ENCODE results near the gene AASDHPPT.

AASDHPPT gene

GRCh38 chr11:106121570-106122320 is 44.3 kb downstream of the AASDHPPT start:
- Histone ChIP-seq H3K4me1 (ENCODE audit: control insufficient read depth, insufficient read depth, low read length, poor library complexity, severe bottlenecking) (no peaks in the 10 kb centered on the region), H3K36me3 (ENCODE audit: control insufficient read depth, insufficient read depth, low read length) (no peaks in the 10 kb centered on the region), H3K4me3 (ENCODE audit: insufficient read depth, low read depth, low read length, poor library complexity, severe bottlenecking) (no peak overlapping the region), H3K27me3 (replicated peaks; ENCODE audit: control insufficient read depth, insufficient read depth, low read length, poor library complexity, severe bottlenecking) (peaks cover 7% of the 10 kb centered on the region), H3K27ac (ENCODE audit: insufficient read depth, low read length, poor library complexity, severe bottlenecking) (no peak overlapping the region), H3K9me3 (ENCODE audit: control insufficient read depth, low read length) (no peaks in the 10 kb centered on the region)
- DNase-seq = no peak

- no peaks in the 10 kb centered on the region for H3K9me3 ChIP-seq (ENCODE audit: control insufficient read depth, low read length)
- no peak for DNase-seq
- no peak overlapping the region for H3K4me3 ChIP-seq (ENCODE audit: insufficient read depth, low read depth, low read length, poor library complexity, severe bottlenecking)
- no peak overlapping the region for H3K27ac ChIP-seq (ENCODE audit: insufficient read depth, low read length, poor library complexity, severe bottlenecking)
- no peaks in the 10 kb centered on the region for H3K27me3 ChIP-seq (replicated peaks; ENCODE audit: control insufficient read depth, insufficient read depth, low read length, poor library complexity, severe bottlenecking)
- no peaks in the 10 kb centered on the region for H3K36me3 ChIP-seq (ENCODE audit: control insufficient read depth, insufficient read depth, low read length)
- no peaks in the 10 kb centered on the region for H3K4me1 ChIP-seq (ENCODE audit: control insufficient read depth, insufficient read depth, low read length, poor library complexity, severe bottlenecking)
Observed at GRCh38 chr11:106127604-106128003, 50.1 kb downstream of the AASDHPPT start.

- Histone ChIP-seq H3K9me3 (ENCODE audit: control insufficient read depth, low read length) (no peaks in the 10 kb centered on the region), H3K27me3 (replicated peaks; ENCODE audit: control insufficient read depth, insufficient read depth, low read length, poor library complexity, severe bottlenecking) (no peaks in the 10 kb centered on the region), H3K27ac (ENCODE audit: insufficient read depth, low read length, poor library complexity, severe bottlenecking) (no peak overlapping the region), H3K36me3 (ENCODE audit: control insufficient read depth, insufficient read depth, low read length) (no peaks in the 10 kb centered on the region), H3K4me3 (ENCODE audit: insufficient read depth, low read depth, low read length, poor library complexity, severe bottlenecking) (no peak overlapping the region), H3K4me1 (ENCODE audit: control insufficient read depth, insufficient read depth, low read length, poor library complexity, severe bottlenecking) (no peaks in the 10 kb centered on the region)
- DNase-seq = no peak
Observed at GRCh38 chr11:106128740-106129139, 51.3 kb downstream of the AASDHPPT start.

- Histone ChIP-seq H3K27me3 (replicated peaks; ENCODE audit: control insufficient read depth, insufficient read depth, low read length, poor library complexity, severe bottlenecking) (no peaks in the 10 kb centered on the region), H3K4me1 (ENCODE audit: control insufficient read depth, insufficient read depth, low read length, poor library complexity, severe bottlenecking) (no peaks in the 10 kb centered on the region), H3K27ac (ENCODE audit: insufficient read depth, low read length, poor library complexity, severe bottlenecking) (no peak overlapping the region), H3K9me3 (ENCODE audit: control insufficient read depth, low read length) (no peaks in the 10 kb centered on the region), H3K36me3 (ENCODE audit: control insufficient read depth, insufficient read depth, low read length) (no peaks in the 10 kb centered on the region), H3K4me3 (ENCODE audit: insufficient read depth, low read depth, low read length, poor library complexity, severe bottlenecking) (no peak overlapping the region)
- no peak for DNase-seq
Observed at GRCh38 chr11:106131998-106132397, 54.5 kb downstream of the AASDHPPT start.

GRCh38 chr11:106132582-106133354 is 55.3 kb downstream of the AASDHPPT start:
- no peak overlapping the region for H3K27ac ChIP-seq (ENCODE audit: insufficient read depth, low read length, poor library complexity, severe bottlenecking)
- no peak for DNase-seq
- H3K4me3 ChIP-seq (ENCODE audit: insufficient read depth, low read depth, low read length, poor library complexity, severe bottlenecking) = no peak overlapping the region
- no peaks in the 10 kb centered on the region for H3K9me3 ChIP-seq (ENCODE audit: control insufficient read depth, low read length)
- H3K27me3 ChIP-seq (replicated peaks; ENCODE audit: control insufficient read depth, insufficient read depth, low read length, poor library complexity, severe bottlenecking) = no peaks in the 10 kb centered on the region
- H3K4me1 ChIP-seq (ENCODE audit: control insufficient read depth, insufficient read depth, low read length, poor library complexity, severe bottlenecking) = no peaks in the 10 kb centered on the region
- H3K36me3 ChIP-seq (ENCODE audit: control insufficient read depth, insufficient read depth, low read length) = no peaks in the 10 kb centered on the region

- H3K27ac ChIP-seq (ENCODE audit: insufficient read depth, low read length, poor library complexity, severe bottlenecking) = no peak overlapping the region
- DNase-seq = no peak
- no peak overlapping the region for H3K4me3 ChIP-seq (ENCODE audit: insufficient read depth, low read depth, low read length, poor library complexity, severe bottlenecking)
- no peaks in the 10 kb centered on the region for H3K4me1 ChIP-seq (ENCODE audit: control insufficient read depth, insufficient read depth, low read length, poor library complexity, severe bottlenecking)
- H3K27me3 ChIP-seq (replicated peaks; ENCODE audit: control insufficient read depth, insufficient read depth, low read length, poor library complexity, severe bottlenecking) = no peaks in the 10 kb centered on the region
- H3K9me3 ChIP-seq (ENCODE audit: control insufficient read depth, low read length) = no peaks in the 10 kb centered on the region
- no peaks in the 10 kb centered on the region for H3K36me3 ChIP-seq (ENCODE audit: control insufficient read depth, insufficient read depth, low read length)
Observed at GRCh38 chr11:106133529-106133928, 56.1 kb downstream of the AASDHPPT start.

- Histone ChIP-seq H3K27ac (ENCODE audit: insufficient read depth, low read length, poor library complexity, severe bottlenecking) (no peak overlapping the region), H3K4me1 (ENCODE audit: control insufficient read depth, insufficient read depth, low read length, poor library complexity, severe bottlenecking) (no peaks in the 10 kb centered on the region), H3K36me3 (ENCODE audit: control insufficient read depth, insufficient read depth, low read length) (no peaks in the 10 kb centered on the region), H3K27me3 (replicated peaks; ENCODE audit: control insufficient read depth, insufficient read depth, low read length, poor library complexity, severe bottlenecking) (no peaks in the 10 kb centered on the region), H3K4me3 (ENCODE audit: insufficient read depth, low read depth, low read length, poor library complexity, severe bottlenecking) (no peak overlapping the region), H3K9me3 (ENCODE audit: control insufficient read depth, low read length) (no peaks in the 10 kb centered on the region)
- DNase-seq = no peak
Observed at GRCh38 chr11:106137061-106137460, 59.6 kb downstream of the AASDHPPT start.

- Histone ChIP-seq H3K36me3 (ENCODE audit: control insufficient read depth, insufficient read depth, low read length) (no peaks in the 10 kb centered on the region), H3K4me3 (ENCODE audit: insufficient read depth, low read depth, low read length, poor library complexity, severe bottlenecking) (no peak overlapping the region), H3K4me1 (ENCODE audit: control insufficient read depth, insufficient read depth, low read length, poor library complexity, severe bottlenecking) (no peaks in the 10 kb centered on the region), H3K27me3 (replicated peaks; ENCODE audit: control insufficient read depth, insufficient read depth, low read length, poor library complexity, severe bottlenecking) (no peaks in the 10 kb centered on the region), H3K9me3 (ENCODE audit: control insufficient read depth, low read length) (no peaks in the 10 kb centered on the region), H3K27ac (ENCODE audit: insufficient read depth, low read length, poor library complexity, severe bottlenecking) (no peak overlapping the region)
- no peak for DNase-seq
Observed at GRCh38 chr11:106137758-106138157, 60.3 kb downstream of the AASDHPPT start.

Data from effector memory CD4-positive, alpha-beta T cell (primary cell).